GM04504 (cell line): Measurements from ENCODE around the gene VPS13D.

Experiments used
- DNase-seq: peaks from one replicate; pipeline ENCODE4 v3.0.0-alpha.2; 2012; ENCODE audit warnings: low read depth

The VPS13D gene

DNA sequence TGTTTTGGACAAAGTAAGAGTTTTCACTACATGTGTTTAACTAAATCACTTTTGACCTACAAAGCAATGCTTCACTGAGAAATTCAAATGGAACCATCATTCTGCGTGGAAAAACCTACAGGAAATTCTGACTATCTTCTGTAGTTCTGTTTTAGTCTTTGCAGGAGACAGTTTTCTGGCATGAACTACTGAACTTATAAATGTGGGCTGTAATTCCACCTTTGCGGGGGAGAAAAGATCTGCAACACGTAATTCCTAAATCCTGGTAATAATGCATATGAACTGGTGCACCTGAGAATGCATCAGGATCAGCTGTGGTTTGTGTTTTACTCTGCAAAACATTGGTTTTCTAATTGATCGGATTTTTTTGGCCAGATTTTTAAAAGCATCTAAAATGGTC lies 106.0 kb downstream of the VPS13D start:
- no peak for DNase-seq

DNA sequence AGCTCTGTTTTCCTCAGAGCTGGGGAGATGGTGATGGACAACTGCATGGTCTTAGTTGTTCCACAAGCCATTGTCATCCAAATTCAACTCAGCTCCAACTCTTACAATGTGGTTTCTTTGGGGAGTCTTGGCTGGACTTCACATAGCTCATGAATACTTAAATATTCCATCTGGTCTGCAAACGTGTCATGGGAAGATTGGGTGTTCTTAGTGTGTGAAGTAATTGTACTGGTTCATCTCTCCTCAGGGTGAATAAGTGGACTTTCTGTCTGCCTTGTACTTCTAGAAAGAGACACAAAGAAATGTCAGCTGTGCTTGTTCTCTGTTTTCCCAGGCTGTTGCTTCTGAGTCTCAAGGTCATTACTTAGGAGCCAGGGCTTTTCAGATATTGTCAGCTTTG lies 106.6 kb downstream of the VPS13D start:
- DNase-seq, result no peak

DNA sequence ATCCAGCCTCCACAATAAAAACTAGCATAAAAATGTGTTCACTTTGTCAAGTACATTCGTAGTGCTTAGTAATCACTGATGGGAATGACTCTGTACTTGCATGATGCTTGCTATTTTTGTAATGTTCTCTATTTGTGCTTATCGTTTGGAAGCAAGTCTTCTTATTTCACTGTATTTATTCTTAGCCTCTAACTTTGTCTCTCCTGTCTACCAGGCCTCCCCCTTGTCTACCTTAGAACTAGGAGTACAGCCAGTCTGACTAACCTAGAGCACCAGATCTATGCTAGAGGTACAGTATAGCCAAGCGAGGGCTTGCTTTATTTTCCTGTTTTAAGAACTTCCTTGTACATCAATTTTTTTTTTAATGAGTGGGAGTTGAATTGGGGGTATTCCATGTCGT lies 108.2 kb downstream of the VPS13D start:
- no peak for DNase-seq

DNA sequence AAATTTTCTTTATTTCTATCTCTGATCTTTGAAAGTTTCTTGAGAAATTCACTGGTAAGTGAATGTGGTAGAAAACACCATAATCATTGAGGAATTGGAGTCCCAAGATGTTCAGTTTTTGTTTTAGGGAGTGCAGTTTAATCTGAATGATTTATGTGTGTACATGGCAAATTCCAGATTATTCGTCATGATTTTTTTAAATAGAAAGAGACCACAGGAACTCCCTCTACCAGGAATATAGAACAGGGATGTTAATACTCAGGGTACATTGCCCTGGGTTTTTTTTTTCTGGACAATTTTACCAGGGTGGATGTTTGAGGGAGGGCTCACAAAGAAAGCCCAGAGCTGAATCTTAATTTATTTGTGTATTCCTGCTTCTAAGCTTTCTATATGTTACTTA lies 109.0 kb downstream of the VPS13D start:
- no peak for DNase-seq

DNA sequence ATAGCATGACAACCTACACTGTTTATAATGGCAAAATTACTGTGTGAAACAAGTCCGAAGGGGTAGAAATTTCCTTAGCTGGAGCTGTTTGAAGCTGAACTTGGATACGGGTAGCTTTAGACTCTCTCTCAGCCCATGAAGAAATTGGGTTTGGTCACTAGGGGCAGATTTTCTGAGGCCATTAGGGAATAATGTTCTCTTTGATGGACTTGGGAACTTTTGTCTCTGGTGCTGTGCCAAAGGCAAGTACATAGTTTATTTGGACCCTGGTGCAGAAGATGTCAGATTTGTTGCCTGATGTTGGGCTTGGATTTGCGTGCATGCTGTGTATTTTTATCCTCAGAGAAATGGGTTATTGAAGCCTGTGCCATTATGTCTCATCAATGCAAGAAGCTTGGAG lies 109.6 kb downstream of the VPS13D start:
- DNase-seq, result no peak

DNA sequence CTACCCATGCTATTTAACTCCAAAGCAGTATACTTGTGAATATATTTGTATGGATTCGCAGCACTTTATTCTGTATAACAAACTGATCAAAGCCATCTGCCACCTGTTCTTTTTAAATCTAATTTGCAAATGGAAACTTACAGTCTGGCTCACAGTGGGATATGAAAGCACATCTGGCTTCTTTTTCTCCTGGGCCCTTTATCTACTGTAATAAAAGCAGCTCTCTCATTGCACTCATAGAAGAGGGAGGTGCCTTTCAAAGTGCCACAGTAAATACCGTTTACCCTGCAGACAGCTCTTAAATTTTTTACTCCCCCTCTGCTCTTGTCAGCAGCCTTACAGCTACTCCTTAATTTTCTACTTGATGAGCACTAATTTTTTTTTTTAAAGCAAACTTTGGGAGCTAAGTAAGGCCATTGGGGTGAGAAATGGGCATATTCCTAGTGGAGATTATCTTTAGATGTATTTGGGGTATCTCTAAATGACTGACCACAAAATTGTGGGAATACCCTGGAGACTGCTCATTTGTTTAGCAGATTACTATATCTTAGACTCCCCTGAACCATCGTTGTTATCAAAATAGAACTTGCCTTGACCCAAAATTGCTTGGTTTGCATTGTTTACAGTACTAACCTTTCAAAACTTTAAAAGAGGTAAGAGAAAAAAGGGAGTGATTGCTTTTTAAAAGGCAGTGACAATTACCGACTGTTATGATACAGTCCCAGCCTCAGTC lies 110.1 kb downstream of the VPS13D start:
- DNase-seq, result no peak

DNA sequence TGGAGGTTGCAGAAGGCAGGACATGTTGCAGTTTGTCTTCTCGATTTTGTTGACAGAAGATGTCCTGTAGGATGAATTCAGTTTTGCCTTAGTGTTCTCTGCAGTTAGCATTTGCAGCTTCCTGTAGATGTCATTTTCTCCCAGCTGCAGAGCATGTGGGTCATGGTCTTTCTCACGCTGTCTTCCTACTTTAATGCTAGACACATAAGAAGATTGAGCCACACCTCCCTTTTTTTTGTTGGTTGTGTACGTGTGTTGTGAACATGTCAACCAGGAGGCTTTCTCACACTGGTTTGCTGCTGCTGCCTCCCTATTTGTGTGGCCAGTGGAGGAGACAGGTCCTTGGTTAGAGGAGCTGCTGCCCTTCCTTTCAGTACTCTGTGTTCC lies 110.7 kb downstream of the VPS13D start:
- DNase-seq, result no peak

DNA sequence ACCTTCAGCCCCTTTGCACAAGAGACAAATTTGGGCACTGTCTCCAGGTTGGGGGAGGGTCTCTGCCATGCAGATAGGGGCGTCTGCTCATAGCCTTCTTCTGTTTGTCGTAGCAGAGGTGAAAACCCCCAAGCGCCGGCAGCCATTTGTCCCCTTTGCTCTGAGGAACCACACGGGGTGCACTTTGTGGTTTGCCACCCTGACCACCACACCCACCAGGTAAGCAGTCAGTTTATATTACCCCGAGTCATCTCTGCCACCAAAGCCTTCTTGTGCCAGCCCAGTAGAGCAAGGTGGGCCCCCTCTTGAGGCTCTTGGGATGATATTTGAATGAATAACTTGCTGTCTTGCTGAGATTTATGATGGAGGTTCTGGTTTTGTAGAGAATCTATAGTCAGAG lies 111.8 kb downstream of the VPS13D start:
- no peak for DNase-seq

DNA sequence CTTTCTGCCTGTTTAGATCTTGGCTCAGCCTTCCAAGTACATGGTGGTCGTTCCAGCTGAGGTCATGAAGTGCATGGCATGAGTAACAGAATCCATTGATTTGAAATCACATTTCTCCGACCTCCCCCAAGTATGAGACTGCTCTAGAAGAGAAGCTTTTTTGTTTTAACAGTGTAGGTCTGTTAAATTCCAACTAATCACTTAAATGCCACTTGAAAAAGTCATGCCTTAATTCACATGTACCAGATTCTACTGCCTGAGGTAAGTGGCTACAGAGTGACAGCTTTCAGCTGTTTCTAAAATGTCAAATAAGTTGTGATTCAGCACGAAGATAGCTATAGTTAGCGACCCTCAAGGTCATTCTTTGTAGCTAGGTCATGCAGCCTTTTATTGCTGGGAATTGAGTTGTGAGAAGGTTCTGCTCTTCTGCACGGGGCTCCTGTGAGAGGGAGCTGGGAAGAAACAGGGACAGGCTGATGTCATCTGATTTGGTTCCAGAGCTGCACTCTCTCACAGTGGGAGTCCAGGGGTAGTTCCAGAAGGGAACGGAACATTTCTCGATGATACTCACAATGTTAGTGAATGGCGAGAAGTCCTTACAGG lies 112.7 kb downstream of the VPS13D start:
- DNase-seq, result no peak

DNA sequence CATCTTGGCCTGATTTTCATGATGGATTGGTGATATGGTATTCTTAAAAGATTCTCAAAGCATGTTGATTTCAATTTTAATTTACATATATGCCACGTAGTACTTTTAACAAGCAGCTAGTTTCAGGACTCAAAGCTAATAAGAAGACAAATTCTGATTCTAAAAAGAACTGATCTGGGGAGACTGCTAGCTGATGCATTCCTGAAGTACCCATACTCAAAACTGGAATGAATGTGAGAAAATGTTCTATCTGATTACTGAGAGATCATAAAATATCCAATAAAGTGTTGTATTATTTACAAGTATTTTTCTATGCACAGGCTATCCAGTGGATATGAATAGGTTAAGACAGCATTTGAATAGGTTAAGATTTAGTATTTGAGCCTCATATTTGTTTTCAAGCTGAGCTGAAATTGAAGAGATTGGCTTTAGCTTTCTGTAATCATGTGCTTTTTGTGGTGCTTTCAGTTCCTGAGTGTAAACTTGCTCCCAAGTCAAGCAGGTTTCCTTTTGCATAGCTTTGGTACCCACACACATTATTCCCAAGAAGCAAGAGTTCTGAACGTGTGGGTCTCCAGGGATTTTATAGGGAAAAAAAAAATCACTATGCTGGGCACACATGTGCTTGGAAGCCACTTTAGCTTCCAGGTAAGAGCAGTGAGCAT lies 114.1 kb downstream of the VPS13D start:
- no peak for DNase-seq

DNA sequence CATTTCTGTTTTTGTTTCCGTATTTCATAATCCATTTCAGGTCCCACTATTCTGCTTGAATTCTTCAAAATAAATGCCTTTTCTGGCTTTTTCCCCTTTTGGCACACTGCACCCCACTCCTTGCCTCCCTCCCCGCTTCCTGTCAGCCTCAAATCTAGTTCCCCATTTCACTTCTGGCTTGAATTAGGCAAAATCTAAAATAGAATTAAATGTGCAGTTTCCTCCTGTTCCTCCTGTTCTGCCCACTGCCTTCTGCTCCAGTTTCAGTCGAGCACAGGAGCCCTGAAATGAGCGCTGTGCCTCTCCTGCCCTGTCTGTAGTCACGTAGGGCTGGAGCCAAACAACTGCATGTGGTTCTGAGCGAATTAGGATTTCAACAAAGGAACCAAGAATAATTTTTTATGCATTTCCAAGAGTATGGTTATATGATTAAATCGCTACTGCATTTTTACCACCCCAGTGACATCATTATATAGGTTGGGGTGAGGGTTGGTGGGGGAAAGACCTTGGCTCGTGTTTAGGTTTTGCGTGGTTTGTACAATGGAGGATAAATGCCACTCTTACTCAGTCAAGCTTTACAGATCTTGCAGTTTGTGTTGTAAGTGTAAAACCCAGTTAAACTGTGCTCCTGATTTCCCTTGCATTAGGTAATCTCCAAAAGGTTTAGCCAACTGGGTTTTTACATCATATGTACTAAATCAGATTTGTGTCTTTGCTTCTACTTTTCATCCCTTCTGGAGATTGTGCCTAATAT lies 114.9 kb downstream of the VPS13D start:
- no peak for DNase-seq

DNA sequence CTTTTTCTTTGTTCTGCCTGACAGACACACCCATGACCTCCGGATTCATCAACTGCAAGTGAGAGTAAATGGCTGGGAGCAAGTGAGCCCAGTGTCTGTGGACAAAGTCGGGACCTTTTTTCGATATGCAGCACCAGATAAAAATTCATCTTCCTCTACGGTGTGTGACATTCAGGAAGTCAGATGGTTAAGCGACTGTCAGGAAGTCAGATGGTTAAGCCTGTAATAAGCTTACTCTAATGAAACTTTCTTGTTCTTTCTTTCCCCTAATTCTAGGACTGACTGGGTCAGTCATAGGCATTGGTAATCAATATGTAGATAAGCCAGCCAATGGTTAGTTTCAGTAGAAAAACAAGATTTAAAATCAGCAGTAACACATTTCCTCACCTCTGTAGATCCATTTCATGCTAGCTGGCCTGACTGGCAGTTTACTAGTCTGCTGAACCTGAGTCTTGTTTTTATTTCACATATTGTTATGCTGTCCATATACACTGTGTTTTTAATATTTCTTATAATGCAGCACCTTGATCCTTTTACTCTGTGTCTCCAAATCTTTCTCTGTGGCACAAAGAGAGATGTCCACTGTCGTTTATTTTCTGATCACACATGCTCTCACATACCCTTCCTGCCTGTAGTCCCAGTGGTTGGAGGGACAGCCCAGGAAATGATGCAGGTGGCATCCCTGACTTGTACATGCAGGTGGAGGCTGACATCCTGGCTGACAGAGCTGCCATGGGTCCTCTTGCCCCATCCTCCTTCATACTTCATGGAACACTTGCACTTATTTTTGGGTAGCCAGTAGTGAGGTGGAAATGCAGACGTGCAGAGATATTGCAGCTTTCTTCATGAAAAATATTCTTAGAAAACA lies 115.8 kb downstream of the VPS13D start:
- DNase-seq, result no peak

DNA sequence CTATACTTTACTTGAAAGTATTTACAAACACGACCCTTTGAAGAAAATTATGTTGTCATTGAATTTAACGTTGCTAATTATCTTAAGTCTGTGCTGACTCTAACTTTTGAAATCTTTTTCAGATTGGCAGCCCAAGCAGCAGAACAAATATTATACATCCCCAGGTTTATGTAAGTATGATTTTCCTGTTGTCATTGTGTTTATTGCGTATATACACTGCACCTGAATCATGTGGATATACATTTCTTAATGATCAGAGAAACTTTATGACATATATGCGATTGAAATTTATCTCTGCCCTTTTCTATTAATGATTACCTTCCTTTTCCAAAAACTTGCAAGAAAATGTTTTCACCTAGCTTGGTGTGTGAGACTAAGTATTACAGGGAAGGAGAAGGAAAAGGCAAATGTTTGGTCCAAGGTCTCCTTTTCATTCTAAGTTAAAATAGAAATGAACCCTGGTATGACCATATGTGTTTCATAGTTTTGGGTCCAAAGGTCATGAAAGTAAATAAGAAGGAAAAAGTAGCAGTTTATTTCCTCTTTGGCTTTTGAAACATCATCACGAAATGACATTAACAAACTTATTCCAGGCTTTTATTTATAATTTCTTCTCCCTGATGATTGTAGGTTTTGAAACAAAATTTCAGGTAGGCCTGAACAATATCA lies 116.8 kb downstream of the VPS13D start:
- DNase-seq, result no peak

DNA sequence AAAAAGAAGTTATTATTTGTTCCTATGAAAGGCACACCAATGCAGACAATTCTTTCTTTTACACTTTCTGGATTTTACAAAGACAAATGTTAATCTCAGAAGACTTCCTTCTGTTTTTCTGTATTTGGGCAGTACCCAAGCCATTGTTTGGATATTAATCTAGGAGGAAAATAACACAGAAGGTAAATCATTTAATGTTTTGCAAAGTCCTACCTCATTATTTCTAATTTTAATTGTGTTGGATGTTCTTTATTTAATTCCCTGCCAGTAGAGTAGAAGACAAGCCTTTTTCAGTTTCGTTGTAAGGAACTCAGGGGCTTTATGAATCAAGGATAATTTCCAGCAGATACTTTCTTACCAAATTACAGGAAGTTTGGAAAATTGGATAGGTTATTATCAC lies 118.3 kb downstream of the VPS13D start:
- no peak for DNase-seq

DNA sequence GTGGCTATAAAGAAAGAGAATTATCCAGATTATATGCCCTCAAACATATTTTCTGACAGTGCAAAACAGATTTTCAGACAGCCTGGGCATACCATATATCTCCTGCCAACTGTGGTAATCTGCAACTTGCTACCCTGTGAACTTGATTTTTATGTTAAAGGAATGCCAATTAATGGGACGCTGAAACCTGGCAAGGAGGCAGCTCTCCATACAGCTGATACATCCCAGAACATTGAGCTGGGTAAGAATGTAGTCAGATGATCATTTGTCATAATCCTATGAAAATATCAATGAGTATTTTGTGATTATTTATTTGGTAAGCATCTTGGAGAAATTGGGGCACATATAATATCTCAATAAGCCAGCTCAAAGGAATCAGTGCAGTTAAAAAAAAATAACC lies 124.2 kb downstream of the VPS13D start:
- no peak for DNase-seq

DNA sequence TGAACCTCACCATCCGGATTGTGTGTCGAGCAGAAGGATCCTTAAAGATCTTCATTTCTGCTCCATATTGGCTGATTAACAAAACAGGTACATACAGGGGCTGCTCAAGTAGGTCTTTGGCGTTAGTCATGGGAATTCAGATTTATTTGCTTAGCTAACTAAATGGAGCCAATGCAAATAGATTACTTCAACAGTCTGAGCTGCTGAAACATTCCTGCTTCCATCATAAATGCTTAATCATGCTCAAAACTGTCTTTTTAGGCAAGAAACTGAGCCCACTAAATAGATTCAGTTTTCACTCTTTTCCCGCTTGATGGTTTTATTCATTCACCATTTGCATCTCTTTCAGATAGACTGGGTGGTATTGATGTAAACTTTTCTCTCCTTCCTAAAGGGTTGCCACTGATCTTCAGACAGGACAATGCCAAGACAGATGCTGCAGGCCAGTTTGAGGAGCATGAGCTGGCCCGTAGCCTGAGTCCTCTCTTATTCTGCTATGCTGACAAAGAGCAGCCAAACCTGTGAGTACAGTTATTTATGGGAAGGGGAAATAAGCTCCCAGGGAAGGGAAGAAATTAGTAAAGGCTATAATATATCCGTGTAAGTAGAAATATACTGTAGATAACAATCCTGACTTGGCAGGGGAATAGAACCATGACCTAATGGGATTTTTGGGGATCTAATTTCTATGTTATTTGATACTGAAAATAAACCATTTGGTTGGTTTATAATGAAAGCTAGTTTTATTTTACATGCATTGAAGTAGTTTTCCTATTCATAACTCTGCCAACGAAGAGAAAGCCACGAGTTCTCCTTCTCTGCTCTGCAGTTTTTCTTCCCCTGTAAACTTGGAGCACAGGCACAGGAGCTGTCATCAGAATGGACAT lies 126.4 kb downstream of the VPS13D start:
- DNase-seq, result no peak

DNA sequence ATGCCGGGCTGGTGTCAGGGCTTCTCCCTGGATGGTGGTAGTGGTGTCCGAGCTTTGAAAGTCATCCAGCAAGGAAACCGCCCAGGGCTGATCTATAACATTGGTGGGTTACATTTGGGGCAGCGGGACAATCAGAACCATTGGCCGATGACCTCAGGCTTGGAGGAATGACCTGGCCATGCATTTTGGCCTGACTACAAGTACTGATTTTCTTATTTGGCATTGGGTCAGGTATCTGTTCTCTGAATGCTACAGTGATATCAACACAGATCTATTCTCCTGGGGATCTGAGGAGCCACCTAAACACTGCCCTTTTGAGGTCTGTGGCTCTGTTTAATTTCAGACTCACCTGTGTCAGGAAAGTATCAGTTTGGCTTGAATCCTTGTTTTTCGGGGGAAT lies 128.7 kb downstream of the VPS13D start:
- no peak for DNase-seq

DNA sequence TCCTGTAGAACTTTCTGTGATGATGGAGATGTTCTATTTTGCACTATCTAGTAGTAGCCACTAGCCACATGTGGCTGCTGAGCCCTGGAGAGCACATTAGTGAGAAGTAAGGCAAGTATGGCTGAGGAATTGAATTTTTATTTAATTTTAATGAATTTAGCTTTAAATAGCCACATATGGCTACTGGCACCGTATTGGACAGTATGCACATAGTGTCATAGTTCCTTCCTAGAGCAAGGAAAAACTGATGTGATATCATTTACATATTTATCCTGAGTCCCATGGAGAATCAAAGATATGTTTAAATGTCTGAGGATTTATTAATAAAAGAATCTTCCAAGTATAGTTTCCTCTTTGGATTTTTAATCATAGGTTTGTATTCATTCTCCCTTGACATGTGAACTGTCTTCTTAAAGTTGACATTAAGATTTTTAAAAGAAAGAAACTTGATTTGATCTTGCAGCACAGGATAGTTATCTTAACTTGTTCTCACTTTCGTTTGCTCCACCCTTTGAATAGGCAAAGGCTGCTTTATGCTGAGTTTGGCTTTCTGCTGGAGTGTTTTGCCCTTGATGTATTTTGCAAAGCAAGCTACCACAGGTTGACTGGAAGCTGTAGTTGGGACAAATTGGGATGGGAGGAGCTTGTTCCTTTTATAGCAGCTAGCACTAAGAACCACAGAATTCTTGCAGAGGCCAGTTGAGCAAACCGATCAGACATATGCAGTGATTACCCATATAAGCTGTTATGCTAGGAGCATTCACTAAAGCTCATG lies 129.7 kb downstream of the VPS13D start:
- no peak for DNase-seq

DNA sequence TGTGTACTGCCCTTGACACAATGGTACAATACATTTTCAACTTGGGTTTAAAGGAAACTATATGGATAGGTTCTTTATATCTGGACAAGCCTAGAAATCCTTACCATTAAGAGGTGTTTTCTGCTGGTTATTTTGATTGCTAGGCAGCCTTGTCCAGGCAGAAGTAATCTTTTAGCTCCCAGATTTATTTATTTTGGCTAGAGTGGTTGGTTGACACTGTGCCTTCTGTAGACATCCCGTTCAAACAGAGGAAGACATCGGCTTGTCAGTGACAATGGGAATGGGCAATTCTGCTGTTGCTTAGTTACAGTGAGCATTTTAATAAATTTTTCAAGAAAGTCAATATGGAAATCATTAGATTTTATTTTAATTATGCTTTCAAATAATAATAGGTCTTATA lies 138.8 kb downstream of the VPS13D start:
- DNase-seq, result no peak

DNA sequence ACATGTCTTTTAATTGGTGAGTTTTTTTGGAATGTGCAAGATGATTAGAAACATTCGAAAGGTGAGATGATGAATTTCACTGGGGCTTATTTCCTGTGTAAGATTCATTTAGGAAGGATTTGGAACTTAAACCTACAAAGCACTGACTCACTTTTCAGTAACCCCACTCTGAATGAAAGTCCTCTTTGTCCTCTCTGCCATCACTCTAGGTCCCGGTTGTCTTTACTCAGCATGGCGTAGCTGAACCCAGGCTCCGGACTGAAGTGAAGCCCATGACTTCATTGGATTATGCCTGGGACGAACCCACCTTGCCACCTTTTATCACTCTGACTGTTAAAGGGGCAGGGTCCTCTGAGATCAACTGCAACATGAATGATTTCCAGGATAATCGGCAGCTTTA lies 139.4 kb downstream of the VPS13D start:
- DNase-seq, result no peak
